Measurements from ENCODE around the gene TNPO2.

The TNPO2 gene

DNA sequence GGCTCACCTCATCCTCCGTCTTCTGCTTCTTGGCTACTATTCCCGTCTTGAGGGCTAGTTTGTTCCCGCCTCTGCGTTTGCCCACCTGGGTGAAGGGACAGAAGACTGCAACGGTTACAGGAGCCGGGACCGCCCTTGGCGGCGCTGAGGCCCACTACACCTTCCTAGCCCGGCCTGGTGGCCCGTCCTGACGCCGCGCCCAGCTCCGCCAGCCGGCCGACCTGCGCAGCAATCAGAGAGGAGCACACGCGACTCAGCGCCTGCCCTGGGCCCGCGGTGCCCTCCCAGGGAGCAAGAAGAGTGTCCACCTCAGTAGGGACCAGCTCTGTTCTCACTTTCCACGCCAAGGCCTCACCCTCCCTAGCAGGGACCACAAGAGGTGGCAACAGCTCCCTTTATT lies 7.6 kb upstream of the TNPO2 start:
- Histone ChIP-seq H3K27me3 (ENCODE audit: insufficient read depth, low read length, poor library complexity) (no peaks in the 10 kb centered on the region), H3K27ac (ENCODE audit: low read length) (no peak overlapping the region), H3K9ac (ENCODE audit: low read depth, low read length) (no peak overlapping the region), H3K36me3 (ENCODE audit: insufficient read depth, low read length) (peaks cover 53% of the 10 kb centered on the region), H4K20me1 (ENCODE audit: insufficient read depth, low read length) (peaks cover 47% of the 10 kb centered on the region), H3K9me3 (ENCODE audit: insufficient read depth, low read length, severe bottlenecking) (no peaks in the 10 kb centered on the region), H2AFZ (ENCODE audit: low read depth, low read length) (no peak overlapping the region), H3K4me3 (ENCODE audit: low read depth in 1 of 2, low read length in 2 of 2) (no peak overlapping the region), H3K4me1 (ENCODE audit: insufficient read depth, low read length) (peaks cover 37% of the 10 kb centered on the region), H3K4me2 (ENCODE audit: insufficient read depth, low read length) (peak overlapping the region; percentile 39; the same call in 1 of the 2 replicates), H3K79me2 (ENCODE audit: insufficient read depth, low read length) (peaks cover 54% of the 10 kb centered on the region)
- no peak for DNase-seq
- ATAC-seq (ENCODE audit: insufficient read depth, low read depth) = no peak
- no peak for TF ChIP-seq EZH2 (IDR thresholded peaks at IDR 0.05; ENCODE audit: borderline replicate concordance, low read depth, low read length, severe bottlenecking)
- TF ChIP-seq, protein P1, sequence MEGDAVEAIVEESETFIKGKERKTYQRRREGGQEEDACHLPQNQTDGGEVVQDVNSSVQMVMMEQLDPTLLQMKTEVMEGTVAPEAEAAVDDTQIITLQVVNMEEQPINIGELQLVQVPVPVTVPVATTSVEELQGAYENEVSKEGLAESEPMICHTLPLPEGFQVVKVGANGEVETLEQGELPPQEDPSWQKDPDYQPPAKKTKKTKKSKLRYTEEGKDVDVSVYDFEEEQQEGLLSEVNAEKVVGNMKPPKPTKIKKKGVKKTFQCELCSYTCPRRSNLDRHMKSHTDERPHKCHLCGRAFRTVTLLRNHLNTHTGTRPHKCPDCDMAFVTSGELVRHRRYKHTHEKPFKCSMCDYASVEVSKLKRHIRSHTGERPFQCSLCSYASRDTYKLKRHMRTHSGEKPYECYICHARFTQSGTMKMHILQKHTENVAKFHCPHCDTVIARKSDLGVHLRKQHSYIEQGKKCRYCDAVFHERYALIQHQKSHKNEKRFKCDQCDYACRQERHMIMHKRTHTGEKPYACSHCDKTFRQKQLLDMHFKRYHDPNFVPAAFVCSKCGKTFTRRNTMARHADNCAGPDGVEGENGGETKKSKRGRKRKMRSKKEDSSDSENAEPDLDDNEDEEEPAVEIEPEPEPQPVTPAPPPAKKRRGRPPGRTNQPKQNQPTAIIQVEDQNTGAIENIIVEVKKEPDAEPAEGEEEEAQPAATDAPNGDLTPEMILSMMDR (IDR thresholded peaks at IDR 0.05; ENCODE audit: borderline replicate concordance, extremely low read depth, low read length, poor library complexity, severe bottlenecking) = no peak

DNA sequence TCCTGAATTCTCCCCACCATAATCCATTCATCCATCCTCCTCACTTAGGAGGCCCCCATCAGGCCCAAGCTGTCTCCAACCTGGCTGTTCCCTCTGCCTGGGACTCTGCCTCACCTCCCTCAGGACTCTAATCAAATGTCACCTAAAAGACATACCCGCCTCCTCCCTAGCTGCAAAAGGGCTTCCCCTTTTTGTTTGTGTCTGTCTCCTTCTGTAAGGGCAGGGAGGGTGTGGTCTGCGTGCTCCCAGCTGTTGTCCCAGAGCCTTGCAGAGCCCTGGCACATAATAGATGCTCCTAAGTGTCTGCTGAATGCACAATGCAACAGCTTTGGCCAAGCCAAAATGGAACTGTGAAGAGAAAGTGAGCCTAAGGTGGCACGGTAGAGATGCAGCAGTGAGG lies 6.3 kb upstream of the TNPO2 start:
- no peak overlapping the region for H2AFZ ChIP-seq (ENCODE audit: low read depth, low read length)
- H3K9ac ChIP-seq (ENCODE audit: low read depth, low read length) = no peak overlapping the region
- no peak for DNase-seq
- no peak overlapping the region for H3K27ac ChIP-seq (ENCODE audit: low read length)
- H3K4me3 ChIP-seq (ENCODE audit: low read depth in 1 of 2, low read length in 2 of 2) = no peak overlapping the region
- peaks cover 47% of the 10 kb centered on the region for H4K20me1 ChIP-seq (ENCODE audit: insufficient read depth, low read length)
- H3K27me3 ChIP-seq (ENCODE audit: insufficient read depth, low read length, poor library complexity) = no peaks in the 10 kb centered on the region
- no peak overlapping the region for H3K4me2 ChIP-seq (ENCODE audit: insufficient read depth, low read length)
- TF ChIP-seq, protein P1 (IDR thresholded peaks at IDR 0.05; ENCODE audit: borderline replicate concordance, extremely low read depth, low read length, poor library complexity, severe bottlenecking) = no peak
- no peak for TF ChIP-seq EZH2 (IDR thresholded peaks at IDR 0.05; ENCODE audit: borderline replicate concordance, low read depth, low read length, severe bottlenecking)
- no peak for ATAC-seq (ENCODE audit: insufficient read depth, low read depth)
- H3K4me1 ChIP-seq (ENCODE audit: insufficient read depth, low read length) = peaks cover 24% of the 10 kb centered on the region
- H3K36me3 ChIP-seq (ENCODE audit: insufficient read depth, low read length) = peaks cover 53% of the 10 kb centered on the region
- no peaks in the 10 kb centered on the region for H3K9me3 ChIP-seq (ENCODE audit: insufficient read depth, low read length, severe bottlenecking)
- H3K79me2 ChIP-seq (ENCODE audit: insufficient read depth, low read length) = peaks cover 47% of the 10 kb centered on the region

DNA sequence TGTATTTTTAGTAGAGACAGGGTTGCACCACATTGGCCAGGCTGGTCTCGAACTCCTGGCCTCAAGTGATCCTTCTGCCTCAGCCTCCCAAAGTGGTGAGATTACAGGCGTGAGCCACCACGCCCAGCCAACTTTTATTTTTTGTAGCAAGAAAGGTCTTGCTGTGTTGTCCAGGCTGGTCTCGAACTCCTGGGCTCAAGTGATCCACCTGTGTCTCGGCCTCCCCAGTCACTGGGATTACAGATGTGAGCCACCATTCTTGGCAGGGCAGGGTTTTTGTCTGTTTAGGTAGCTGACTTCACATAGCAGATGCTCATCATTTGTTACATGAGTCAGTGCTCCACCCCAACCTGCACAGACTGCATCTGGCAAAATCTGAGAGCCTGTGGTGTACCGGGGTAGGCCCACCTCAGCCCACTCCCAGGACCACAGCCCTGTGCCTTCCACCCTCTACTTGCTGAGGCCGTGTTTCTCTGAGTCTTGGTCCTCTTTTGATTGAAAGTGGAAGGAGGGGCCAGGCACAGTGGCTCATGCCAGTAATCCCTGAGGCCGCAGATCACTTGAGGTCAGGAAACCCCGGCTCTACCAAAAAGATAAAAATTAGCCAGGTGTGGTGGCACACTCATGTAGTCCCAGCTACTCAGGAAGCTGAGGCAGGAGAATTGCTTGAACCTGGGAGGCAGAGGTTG lies 4.2 kb upstream of the TNPO2 start:
- TF ChIP-seq EZH2 (IDR thresholded peaks at IDR 0.05; ENCODE audit: borderline replicate concordance, low read depth, low read length, severe bottlenecking) = no peak
- TF ChIP-seq, protein P1 (IDR thresholded peaks at IDR 0.05; ENCODE audit: borderline replicate concordance, extremely low read depth, low read length, poor library complexity, severe bottlenecking) = no peak
- DNase-seq = no peak
- no peak overlapping the region for H3K4me2 ChIP-seq (ENCODE audit: insufficient read depth, low read length)
- no peaks in the 10 kb centered on the region for H3K9me3 ChIP-seq (ENCODE audit: insufficient read depth, low read length, severe bottlenecking)
- H4K20me1 ChIP-seq (ENCODE audit: insufficient read depth, low read length) = peaks cover 36% of the 10 kb centered on the region
- ATAC-seq (ENCODE audit: insufficient read depth, low read depth) = no peak
- H3K27ac ChIP-seq (ENCODE audit: low read length) = no peak overlapping the region
- no peak overlapping the region for H3K4me3 ChIP-seq (ENCODE audit: low read depth in 1 of 2, low read length in 2 of 2)
- H3K27me3 ChIP-seq (ENCODE audit: insufficient read depth, low read length, poor library complexity) = no peaks in the 10 kb centered on the region
- H3K4me1 ChIP-seq (ENCODE audit: insufficient read depth, low read length) = peaks cover 29% of the 10 kb centered on the region
- H2AFZ ChIP-seq (ENCODE audit: low read depth, low read length) = no peak overlapping the region
- peaks cover 47% of the 10 kb centered on the region for H3K79me2 ChIP-seq (ENCODE audit: insufficient read depth, low read length)
- peaks cover 48% of the 10 kb centered on the region for H3K36me3 ChIP-seq (ENCODE audit: insufficient read depth, low read length)
- no peak overlapping the region for H3K9ac ChIP-seq (ENCODE audit: low read depth, low read length)

Data from DND-41 (cell line).